OCI-LY1 (cell line): ENCODE data around the gene RBM47.

Source experiments
- EZH2 ChIP-seq: fragments of 200-600 bp; sonication (generic), shearing (Covaris generic); IDR thresholded peaks from 2 replicates; pipeline ENCODE4 v1.8.0; 2017; ENCODE audit warnings: borderline replicate concordance, mixed run types, mild to moderate bottlenecking, antibody characterized with exemption, low read length, moderate library complexity, mixed read lengths
- TF ChIP-seq, protein P1 (sequence below): fragments of 200-600 bp; sonication (generic), shearing (Covaris generic); IDR thresholded peaks from 2 replicates; pipeline ENCODE4 v1.5.1; 2017; ENCODE audit warnings: mild to moderate bottlenecking, antibody characterized with exemption, low read length, moderate library complexity, mixed read lengths

DNA sequence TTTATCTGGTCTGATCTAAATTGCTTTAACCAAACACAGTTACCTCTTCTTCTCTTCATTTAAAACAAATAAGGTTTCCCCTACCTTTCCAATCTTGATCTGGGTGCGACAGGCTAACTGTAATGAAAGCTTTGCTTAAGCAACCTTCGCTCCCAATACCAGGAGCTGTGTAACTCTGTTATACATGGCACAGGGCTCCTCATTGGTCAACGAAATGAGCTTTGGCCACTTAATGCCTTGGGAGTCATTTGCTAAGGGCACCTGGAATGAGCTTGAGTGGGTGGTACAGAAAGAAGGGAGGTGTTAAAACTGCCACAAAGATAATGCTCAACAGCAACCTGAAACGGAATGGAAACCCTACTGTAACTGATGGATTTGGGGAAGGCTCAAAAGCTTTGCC is 154.1 kb downstream of the RBM47 start:
- TF ChIP-seq, protein P1, sequence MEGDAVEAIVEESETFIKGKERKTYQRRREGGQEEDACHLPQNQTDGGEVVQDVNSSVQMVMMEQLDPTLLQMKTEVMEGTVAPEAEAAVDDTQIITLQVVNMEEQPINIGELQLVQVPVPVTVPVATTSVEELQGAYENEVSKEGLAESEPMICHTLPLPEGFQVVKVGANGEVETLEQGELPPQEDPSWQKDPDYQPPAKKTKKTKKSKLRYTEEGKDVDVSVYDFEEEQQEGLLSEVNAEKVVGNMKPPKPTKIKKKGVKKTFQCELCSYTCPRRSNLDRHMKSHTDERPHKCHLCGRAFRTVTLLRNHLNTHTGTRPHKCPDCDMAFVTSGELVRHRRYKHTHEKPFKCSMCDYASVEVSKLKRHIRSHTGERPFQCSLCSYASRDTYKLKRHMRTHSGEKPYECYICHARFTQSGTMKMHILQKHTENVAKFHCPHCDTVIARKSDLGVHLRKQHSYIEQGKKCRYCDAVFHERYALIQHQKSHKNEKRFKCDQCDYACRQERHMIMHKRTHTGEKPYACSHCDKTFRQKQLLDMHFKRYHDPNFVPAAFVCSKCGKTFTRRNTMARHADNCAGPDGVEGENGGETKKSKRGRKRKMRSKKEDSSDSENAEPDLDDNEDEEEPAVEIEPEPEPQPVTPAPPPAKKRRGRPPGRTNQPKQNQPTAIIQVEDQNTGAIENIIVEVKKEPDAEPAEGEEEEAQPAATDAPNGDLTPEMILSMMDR = no peak
- TF ChIP-seq EZH2 = no peak
